Measurements from ENCODE around the gene LTBR. TPM values are rescaled to one million over a fixed set of nuclear protein-coding genes. Genes with fewer than 3 reads are reported as not detected.

LTBR gene
- total RNA-seq, 1 experiment from 2014 or later, result 178 TPM

DNA sequence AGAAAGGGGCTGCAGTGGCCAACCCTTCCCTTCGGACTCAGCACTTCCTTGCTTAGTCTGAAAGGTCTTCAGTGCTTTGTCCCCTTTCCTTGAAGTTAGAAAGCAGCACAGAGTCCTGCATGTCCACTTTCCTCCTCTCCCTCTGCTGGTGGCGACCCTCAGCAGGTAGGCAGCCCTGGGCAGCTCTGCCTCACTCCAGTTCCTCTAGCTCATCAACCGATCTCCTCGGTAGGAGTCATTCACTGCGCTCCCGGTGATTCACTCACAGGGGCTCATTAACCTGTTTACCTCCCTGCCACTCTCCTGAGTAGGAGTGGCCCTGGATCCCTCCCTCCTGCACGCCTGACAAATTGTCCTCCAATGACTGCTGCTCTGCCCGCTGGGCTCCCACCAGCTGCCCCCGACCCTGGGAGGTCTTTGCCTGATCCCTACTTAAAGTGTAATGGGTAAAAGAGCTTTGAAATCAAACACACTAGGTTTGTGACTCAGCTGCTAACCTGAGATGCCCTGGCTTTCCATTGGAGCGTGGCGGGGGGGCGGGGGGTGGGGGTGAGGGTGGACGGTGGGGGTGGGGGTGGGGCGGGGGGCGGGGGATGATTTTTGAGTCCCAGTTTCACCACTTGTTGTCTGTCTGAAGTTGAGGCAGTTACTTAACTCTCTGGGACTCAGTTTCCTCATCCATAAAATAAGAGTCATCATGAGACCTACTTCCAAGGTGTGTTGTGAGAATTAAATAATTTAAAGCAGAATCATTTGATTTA lies 12.8 kb upstream of the LTBR start:
- Histone ChIP-seq H3K36me3 (ENCODE audit: low read depth) (peaks cover 15% of the 10 kb centered on the region; the same call in 1 of the 2 replicates), H2AFZ (no peak overlapping the region; the same call in 1 of the 2 replicates), H3F3A (ENCODE audit: insufficient read depth, low read depth) (peaks cover 65% of the 10 kb centered on the region), H3K4me3 (peak overlapping the region; percentile 62), H3K4me2 (peak overlapping the region; percentile 98), H3K79me2 (ENCODE audit: low read depth) (peaks cover 86% of the 10 kb centered on the region), H3K9me2 (ENCODE audit: insufficient read depth) (no peaks in the 10 kb centered on the region), H4K20me1 (ENCODE audit: insufficient read depth) (no peaks in the 10 kb centered on the region), H3K27me3 (ENCODE audit: insufficient read depth, low read depth) (no peaks in the 10 kb centered on the region), H3K9me3 (ENCODE audit: insufficient read depth, low read depth) (no peaks in the 10 kb centered on the region), H3K27ac (peak overlapping the region; percentile 89), H3K4me1 (replicated peaks; ENCODE audit: insufficient read depth) (peaks cover 57% of the 10 kb centered on the region)
- TF ChIP-seq, protein P1, sequence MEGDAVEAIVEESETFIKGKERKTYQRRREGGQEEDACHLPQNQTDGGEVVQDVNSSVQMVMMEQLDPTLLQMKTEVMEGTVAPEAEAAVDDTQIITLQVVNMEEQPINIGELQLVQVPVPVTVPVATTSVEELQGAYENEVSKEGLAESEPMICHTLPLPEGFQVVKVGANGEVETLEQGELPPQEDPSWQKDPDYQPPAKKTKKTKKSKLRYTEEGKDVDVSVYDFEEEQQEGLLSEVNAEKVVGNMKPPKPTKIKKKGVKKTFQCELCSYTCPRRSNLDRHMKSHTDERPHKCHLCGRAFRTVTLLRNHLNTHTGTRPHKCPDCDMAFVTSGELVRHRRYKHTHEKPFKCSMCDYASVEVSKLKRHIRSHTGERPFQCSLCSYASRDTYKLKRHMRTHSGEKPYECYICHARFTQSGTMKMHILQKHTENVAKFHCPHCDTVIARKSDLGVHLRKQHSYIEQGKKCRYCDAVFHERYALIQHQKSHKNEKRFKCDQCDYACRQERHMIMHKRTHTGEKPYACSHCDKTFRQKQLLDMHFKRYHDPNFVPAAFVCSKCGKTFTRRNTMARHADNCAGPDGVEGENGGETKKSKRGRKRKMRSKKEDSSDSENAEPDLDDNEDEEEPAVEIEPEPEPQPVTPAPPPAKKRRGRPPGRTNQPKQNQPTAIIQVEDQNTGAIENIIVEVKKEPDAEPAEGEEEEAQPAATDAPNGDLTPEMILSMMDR (conservative IDR thresholded peaks at IDR 0.05), result peak; percentile 43; the same call in 1 of the 2 replicates
- TF ChIP-seq EZH2 (IDR thresholded peaks at IDR 0.05; ENCODE audit: low read depth), result no peak
- intact Hi-C loops (cut with micrococcal nuclease; ENCODE audit: unreplicated experiment), result loop anchor here (1.0 kb wide), 2 partner anchors 8 to 58 kb away; no protein-coding TSS in a partner anchor
- ChIA-PET CTCF (interaction anchor here (0.6 to 1.6 kb wide), 6 partner anchors 13 to 93 kb away, joined by 3 to 6 read pairs (median 4); partner anchors contain the start of gene LTBR), POLR2A (ENCODE audit: unreplicated experiment) (interaction anchor here (0.5 to 2.0 kb wide), 25 partner anchors 13 to 591 kb away, joined by 3 to 52 read pairs (median 4); partner anchors contain the start of genes GAPDH, LTBR and TNFRSF1A)
- BruUV-seq (replicated peaks), result no TSS peak
- DNase-seq, result peak; percentile 99

DNA sequence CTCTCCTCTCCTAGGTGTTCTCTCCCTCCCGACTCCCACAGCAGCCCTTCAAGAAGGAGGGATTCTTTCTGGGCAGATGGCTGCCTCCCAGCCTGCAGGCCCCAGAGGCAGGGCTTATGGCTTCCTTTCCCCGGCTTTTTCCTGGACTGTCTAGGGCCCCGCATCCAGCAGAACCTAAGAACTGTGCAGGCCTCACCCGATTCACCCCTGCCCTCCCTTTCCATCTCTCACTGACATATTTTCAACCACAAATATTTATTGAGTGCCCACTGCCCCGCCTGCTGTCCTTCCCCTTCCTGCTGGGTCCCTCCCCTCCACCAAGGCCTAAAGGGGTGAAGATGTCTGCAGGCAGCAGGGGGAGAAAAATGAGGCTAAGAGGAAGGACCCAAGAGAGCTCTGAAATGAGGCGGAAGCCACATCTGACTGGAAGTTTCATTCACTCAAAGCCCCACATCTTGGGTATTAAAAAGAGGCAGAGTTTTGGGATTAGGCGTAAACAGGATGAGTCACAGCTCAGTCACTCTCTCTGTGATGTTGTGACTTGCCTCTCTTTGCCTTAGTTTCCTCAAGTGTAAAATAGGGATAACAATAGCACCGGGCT lies 11.5 kb upstream of the LTBR start:
- ChIA-PET CTCF (interaction anchor here (0.6 to 1.0 kb wide), 2 partner anchors 33 to 307 kb away, joined by 3 read pairs; no protein-coding TSS in a partner anchor), POLR2A (ENCODE audit: unreplicated experiment) (interaction anchor here (0.5 to 1.4 kb wide), 5 partner anchors 27 to 77 kb away, joined by 3 to 18 read pairs (median 4); no protein-coding TSS in a partner anchor)
- Histone ChIP-seq H3K27me3 (ENCODE audit: insufficient read depth, low read depth) (no peaks in the 10 kb centered on the region), H3K9me2 (ENCODE audit: insufficient read depth) (no peaks in the 10 kb centered on the region), H3K4me1 (replicated peaks; ENCODE audit: insufficient read depth) (peaks cover 60% of the 10 kb centered on the region), H3K79me2 (ENCODE audit: low read depth) (peaks cover 86% of the 10 kb centered on the region), H3K36me3 (ENCODE audit: low read depth) (peaks cover 7% of the 10 kb centered on the region; the same call in 1 of the 2 replicates), H4K20me1 (ENCODE audit: insufficient read depth) (no peaks in the 10 kb centered on the region), H3F3A (ENCODE audit: insufficient read depth, low read depth) (peaks cover 69% of the 10 kb centered on the region), H3K4me3 (peak overlapping the region; percentile 62), H2AFZ (no peak overlapping the region), H3K4me2 (peak overlapping the region; percentile 98), H3K9me3 (ENCODE audit: insufficient read depth, low read depth) (no peaks in the 10 kb centered on the region), H3K27ac (peak overlapping the region; percentile 89)
- DNase-seq, result peak; percentile 92 to 93
- intact Hi-C loops (cut with micrococcal nuclease; ENCODE audit: unreplicated experiment), result loop anchor here (1.0 kb wide), 1 partner anchor 92 kb away; no protein-coding TSS in a partner anchor
- BruUV-seq (replicated peaks), result no TSS peak
- TF ChIP-seq, protein P1 (conservative IDR thresholded peaks at IDR 0.05), result no peak
- no peak for TF ChIP-seq EZH2 (IDR thresholded peaks at IDR 0.05; ENCODE audit: low read depth)
